ENCODE data around the gene OCA2. TPM values are rescaled to one million over a fixed set of nuclear protein-coding genes. Genes with fewer than 3 reads are reported as not detected.

The OCA2 gene
- total RNA-seq, 1 experiment from 2014 or later = 0.31 TPM

DNA sequence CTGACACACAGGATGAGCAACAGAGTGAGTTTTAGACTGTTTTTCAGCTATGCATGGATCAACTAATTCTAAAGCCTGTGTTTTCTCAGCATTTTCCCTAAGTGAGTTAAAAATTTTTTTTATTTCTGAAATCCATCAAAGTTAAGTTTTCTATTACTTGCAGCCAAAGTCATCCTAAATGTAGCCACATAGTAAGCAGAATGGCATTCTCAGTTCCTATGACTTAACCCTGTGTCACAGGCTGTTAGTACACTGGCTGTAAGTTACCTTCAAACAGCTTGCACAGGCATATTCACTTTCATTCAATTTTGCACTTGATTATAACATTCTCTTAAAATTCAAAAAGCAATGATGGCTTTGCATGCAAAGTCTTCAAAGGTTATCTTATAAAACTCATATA is 368.2 kb downstream of the OCA2 start:
- Histone ChIP-seq H2AK5ac (ENCODE audit: insufficient read length, low read length) (no peak overlapping the region), H2BK20ac (ENCODE audit: low read depth, low read length, poor library complexity, severe bottlenecking) (no peak overlapping the region), H4K8ac (replicated peaks; ENCODE audit: insufficient read length, low read depth, low read length) (no peak overlapping the region), H4K20me1 (ENCODE audit: control insufficient read depth, insufficient read depth, insufficient read length) (no peaks in the 10 kb centered on the region), H3K56ac (ENCODE audit: insufficient read length, low read depth, low read length) (no peak overlapping the region), H2AFZ (ENCODE audit: low read length) (no peak overlapping the region), H3T11ph (ENCODE audit: low read length) (no peak overlapping the region), H3K27ac (ENCODE audit: insufficient read length, low read depth, low read length) (no peak overlapping the region), H3K9ac (ENCODE audit: extremely low read depth, insufficient read length, low read length) (no peak overlapping the region), H3K9me3 (ENCODE audit: control insufficient read depth, low read depth, low read length) (no peaks in the 10 kb centered on the region), H3K23me2 (ENCODE audit: insufficient read length, low read depth, low read length, poor library complexity, severe bottlenecking) (no peaks in the 10 kb centered on the region), H3K18ac (ENCODE audit: insufficient read length, low read depth, low read length) (no peak overlapping the region), H2BK5ac (ENCODE audit: insufficient read length, low read length) (no peak overlapping the region), H2BK12ac (ENCODE audit: insufficient read length, low read depth, low read length) (no peak overlapping the region), H3K23ac (ENCODE audit: insufficient read length, low read depth, low read length) (no peak overlapping the region), H3K4me2 (ENCODE audit: insufficient read depth, insufficient read length, low read length) (no peak overlapping the region), H4K91ac (ENCODE audit: insufficient read length, low read depth, low read length) (no peak overlapping the region), H3K27me3 (ENCODE audit: insufficient read depth, low read length) (no peaks in the 10 kb centered on the region), H3K79me1 (ENCODE audit: insufficient read depth, low read depth, low read length, poor library complexity, severe bottlenecking) (no peaks in the 10 kb centered on the region), H3K4me1 (ENCODE audit: insufficient read depth, low read length) (peaks cover 2% of the 10 kb centered on the region; the same call in 1 of the 2 replicates), H3K79me2 (ENCODE audit: insufficient read depth, low read length) (no peaks in the 10 kb centered on the region), H3K14ac (ENCODE audit: insufficient read depth, low read length) (no peak overlapping the region), H3K4ac (ENCODE audit: low read depth, low read length) (no peak overlapping the region), H2BK15ac (ENCODE audit: low read depth, low read length) (no peak overlapping the region), H4K5ac (ENCODE audit: insufficient read length, low read depth, low read length) (no peak overlapping the region), H2BK120ac (ENCODE audit: low read depth, low read length, poor library complexity, severe bottlenecking) (no peak overlapping the region)
- H3K9me3 Mint-ChIP-seq = peaks cover 16 to 17% of the 10 kb centered on the region in 2 experiments
- no peak for DNase-seq
- no peak overlapping the region for H3K4me3 Mint-ChIP-seq
- H3K4me1 Mint-ChIP-seq = peaks cover 4 to 5% of the 10 kb centered on the region in 2 experiments
- no peak for TF ChIP-seq CTCF (conservative IDR thresholded peaks at IDR 0.05)
- peaks cover 4 to 11% (median 8%) of the 10 kb centered on the region in 3 experiments for H3K36me3 Mint-ChIP-seq (ENCODE audit: insufficient read depth in 1 of 3, low read depth in 3 of 3)
- H3K27ac Mint-ChIP-seq = no peak overlapping the region
- H3K27me3 Mint-ChIP-seq (ENCODE audit: low read depth) = peaks cover 2% of the 10 kb centered on the region

Measured in H9 (cell line).